A172 (cell line): ENCODE results near the gene UGT2A1. TPM values are rescaled to one million over a fixed set of nuclear protein-coding genes. Genes with fewer than 3 reads are reported as not detected.
"Not testable (repeated sequence)": the region's sequence is repeated elsewhere in the genome, so short reads cannot be mapped to it uniquely, and the experiment has no call there.

Source experiments
- DNase-seq: peaks from one replicate; pipeline ENCODE4 v3.0.0-alpha.2; 2015; ENCODE audit warnings: low spot score
- total RNA-seq: library from RNA; depleted of rRNA; stranded (reverse); fragments of >200 nt; shearing (Covaris generic); gene quantifications from 2 replicates; pipeline ENCODE4 v1.2.3, GENCODE V29; 2014; rRNA removed

Gene UGT2A1
- not detected in 2 replicates for total RNA-seq

DNA sequence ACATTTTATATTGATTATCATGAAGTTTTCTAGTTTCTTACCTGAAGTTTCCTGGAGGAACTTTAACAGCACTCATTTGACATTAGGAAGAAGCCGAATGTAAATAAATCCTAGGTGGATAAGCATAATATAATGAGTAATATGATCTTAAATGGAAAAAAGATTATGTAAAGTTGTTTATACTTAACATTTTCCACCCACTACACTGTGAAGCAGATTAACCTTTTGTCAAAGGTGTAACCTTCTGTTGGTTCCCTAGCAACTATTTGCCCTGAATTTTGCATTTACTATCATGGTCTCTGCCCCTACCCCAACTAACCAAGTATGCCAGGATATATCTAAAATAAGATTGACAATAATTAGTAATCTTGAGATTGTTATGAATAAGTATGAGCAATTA lies at the start of gene UGT2A1:
Gene UGT2A1, minus strand, starts transcription at position 101 of the 400 bp plus-strand sequence. CDS start 5,603 bp downstream, outside the sequence.
- DNase-seq, result no peak

DNA sequence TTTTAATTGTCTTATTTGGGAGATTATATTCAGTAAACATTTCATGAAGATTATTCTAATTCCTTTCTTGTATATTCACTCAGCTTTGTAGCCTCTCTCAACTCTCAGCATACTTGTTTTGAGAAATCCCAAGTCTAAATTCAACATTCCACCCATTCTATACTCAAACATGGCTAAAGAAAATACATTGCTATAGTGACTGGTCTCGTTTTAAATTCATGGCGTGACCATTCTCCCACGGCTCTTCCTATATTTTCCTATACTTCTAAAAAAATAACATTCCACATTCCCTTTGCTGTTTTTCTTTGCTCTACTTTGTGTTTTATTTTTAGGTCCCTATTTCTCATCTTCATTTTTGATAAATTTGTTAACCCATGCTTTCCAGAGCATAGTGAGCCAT lies 49.2 kb upstream of the UGT2A1 start:
- DNase-seq, result no peak

DNA sequence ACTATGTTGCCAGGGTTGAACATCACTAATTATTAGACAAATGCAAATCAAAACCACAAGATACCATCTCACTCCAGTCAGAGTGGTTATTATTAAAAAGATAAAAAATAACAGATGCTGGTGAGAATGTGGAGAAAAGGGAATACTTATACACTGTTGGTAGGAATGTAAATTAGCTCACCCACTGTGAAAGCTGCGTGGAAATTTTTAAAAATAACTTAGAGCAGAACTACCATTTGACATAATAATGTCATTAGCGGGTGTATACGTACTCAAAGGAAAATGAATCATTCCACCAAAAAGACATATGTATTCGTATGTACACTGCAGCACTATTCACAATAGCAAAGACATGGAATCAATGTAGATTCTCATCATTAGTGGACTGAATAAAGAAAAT lies 48.6 kb upstream of the UGT2A1 start:
- no peak for DNase-seq

GRCh38 chr4:69697536-69698242 lies 44.6 kb upstream of the UGT2A1 start:
- DNase-seq, result no peak

DNA sequence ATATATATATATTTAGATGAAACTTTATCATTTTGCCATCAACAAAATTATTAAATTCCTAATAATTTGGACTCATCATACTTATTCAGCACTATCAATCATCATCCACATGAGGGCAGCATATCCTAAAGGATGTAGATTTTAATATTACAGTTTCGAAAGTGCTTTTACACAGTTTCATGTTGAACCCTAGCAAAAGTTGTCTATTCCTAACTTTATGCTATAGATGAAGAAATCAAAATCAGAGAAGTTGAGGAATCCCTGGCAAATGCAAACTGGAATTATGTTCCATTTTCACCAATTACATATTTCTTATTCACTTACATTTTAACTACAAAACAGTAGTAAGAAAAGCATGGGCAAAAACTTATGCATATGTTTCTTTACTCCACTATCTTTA lies 36.6 kb upstream of the UGT2A1 start:
- peak; percentile 10 for DNase-seq

DNA sequence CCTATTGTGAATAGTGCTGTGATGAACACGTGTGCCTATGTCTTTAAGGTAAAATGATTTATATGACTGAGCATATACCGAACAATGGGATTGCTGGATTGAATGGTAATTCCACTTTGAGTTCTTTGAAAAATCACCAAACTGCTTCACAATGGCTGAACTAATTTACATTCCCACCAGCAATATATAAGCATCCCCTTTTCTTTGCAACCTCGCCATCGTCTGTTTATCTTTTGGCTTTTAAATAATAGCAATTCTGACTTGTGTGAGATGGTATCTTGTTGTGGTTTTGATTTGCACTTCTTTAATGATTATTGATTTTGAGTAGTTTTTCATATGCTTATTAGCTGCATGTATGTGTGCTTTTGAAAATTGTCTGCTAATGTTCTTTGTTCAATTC lies 31.8 kb upstream of the UGT2A1 start:
- DNase-seq, result no peak

DNA sequence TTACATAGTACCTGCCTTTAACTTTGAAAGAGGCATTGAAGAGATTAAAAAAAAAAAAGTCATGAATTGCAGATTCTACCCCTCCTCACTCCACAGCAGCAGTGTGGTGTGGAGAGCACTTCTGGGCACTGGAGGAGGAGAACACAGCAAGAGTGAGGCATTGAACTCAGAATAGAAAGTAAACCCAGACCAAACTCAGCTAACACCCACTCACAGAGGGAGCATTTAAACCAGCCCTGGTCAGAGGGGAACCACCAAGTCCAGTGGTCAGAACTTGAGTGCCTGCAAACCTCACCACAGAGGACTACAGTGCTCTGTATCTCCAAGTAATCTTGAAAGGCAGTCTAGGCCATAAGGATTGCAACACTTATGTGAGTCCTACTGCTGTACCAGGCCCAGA lies 15.6 kb upstream of the UGT2A1 start:
- DNase-seq, result no peak

GRCh38 chr4:69664009-69664408 lies 11.0 kb upstream of the UGT2A1 start:
- DNase-seq, result not testable (repeated sequence)

- DNase-seq, result not testable (repeated sequence)
Measured at GRCh38 chr4:69661130-69661803, 8.2 kb upstream of the UGT2A1 start.

DNA sequence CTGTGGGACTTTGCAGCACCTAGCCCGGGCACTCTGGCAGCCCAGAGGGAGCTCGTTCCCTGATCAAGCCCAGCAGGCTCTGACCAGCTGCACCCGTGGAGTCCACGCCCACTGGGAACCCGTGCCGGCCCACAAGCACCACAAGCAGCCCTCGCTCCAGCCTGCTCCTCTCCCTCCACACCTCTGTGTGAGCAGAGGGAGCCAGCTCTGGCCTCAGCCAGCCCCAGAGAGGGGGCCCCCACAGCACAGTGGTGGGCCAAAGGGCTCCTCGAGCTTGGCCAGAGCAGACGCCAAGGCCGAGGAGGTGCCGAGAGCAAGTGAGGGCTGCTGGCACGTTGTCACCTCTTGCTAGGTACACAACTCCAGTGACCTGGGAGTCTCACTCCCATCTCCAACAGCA lies 5.1 kb upstream of the UGT2A1 start:
- DNase-seq, result no peak

DNA sequence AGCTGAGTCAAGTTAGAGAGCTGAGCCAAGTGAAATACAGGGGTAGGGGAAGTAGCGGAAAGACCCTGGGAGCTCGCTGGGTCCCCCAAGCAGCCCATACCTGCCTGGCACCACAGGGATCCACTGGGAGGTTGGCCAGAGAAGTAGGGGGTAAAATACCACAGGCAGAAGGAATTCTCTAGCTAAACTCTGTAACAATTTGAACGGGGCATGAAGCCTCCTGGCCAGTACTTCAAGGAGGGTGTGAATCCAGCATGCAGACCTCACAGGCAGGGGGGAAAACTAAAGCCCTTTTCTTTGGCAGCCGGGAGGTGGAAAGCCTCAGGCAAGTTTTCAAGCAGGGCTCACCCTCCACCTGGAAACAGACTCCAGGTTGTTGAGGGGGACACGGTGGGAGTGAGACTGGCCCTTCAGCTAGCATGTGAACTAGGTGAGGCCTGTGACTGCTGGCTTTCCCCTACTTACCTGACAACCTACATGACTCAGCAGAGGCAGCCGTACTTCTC lies 3.7 kb upstream of the UGT2A1 start:
- DNase-seq, result no peak

GRCh38 chr4:69650872-69651271 lies 2.2 kb downstream of the UGT2A1 start:
- no peak for DNase-seq

DNA sequence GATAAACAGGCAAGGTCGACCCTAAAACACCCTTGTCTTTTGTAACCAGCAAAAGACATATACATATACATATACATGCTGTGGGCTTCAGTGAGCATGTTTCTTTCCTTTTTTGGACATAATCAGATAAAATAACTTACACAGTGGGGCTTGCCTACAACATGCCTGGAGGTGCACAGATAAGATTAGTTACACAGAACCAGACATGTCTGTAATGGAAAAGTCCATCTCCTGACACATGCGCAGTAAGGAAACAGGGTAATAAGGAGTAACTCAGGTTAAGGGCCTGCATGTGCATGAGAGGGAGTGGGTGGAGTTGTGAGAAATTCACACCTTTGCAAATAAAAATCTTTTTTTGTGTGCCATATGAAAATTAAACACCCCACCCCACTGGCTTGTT lies 3.4 kb downstream of the UGT2A1 start:
- no peak for DNase-seq

DNA sequence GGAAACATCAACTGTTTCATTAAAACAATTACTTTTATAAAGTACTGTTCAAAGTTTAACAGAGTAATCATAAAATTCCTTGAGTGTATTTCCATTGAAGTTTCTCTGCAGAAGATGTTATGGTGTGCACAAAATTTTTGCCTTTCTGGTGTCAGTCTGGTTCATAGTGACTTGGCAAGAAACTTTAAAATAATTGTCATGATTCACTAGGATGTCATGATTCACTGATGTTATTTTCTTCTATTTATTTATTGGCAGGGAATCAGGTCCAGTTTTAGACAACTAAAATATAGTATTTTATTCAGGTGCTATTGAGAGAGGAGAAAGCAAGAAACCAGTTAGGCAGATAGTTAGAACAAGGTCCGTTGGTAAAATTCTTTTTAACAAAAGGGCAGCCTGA lies 3.8 kb downstream of the UGT2A1 start:
- DNase-seq, result no peak

- no peak for DNase-seq
Measured at GRCh38 chr4:69642961-69643360, 10.1 kb downstream of the UGT2A1 start.

GRCh38 chr4:69640289-69640688 lies 12.8 kb downstream of the UGT2A1 start:
- DNase-seq, result no peak

- DNase-seq, result no peak
Measured at GRCh38 chr4:69639542-69639941, 13.5 kb downstream of the UGT2A1 start, which contains the start of gene UGT2A2. Gene UGT2A2, minus strand, starts transcription at chr4:69639642. Its CDS starts 2 bp downstream, at chr4:69639640.

- peak; percentile 18 for DNase-seq
Measured at GRCh38 chr4:69617083-69617694, 35.9 kb downstream of the UGT2A1 start.

DNA sequence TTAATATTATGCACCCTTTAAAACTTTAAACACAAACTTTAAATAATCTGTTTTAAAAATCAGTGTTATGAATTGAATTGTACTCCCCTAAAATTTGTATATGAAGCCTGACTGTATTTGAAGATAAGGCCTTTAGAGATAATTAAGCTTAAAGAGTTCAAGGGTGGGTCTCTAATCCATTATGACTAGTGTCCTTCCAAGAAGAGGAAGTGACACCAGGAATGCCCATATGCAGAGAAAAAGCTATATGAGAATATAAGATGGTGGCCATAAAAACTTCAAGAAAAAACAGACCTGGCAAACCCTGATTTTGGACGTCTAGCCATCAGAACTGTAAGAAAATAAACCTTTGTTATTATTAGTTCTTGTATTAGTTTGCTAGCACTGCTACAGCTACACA lies 42.6 kb downstream of the UGT2A1 start:
- no peak for DNase-seq

- DNase-seq, result no peak
Measured at GRCh38 chr4:69601065-69601464, 52.0 kb downstream of the UGT2A1 start.

GRCh38 chr4:69600013-69600412 lies 53.0 kb downstream of the UGT2A1 start:
- DNase-seq, result no peak

DNA sequence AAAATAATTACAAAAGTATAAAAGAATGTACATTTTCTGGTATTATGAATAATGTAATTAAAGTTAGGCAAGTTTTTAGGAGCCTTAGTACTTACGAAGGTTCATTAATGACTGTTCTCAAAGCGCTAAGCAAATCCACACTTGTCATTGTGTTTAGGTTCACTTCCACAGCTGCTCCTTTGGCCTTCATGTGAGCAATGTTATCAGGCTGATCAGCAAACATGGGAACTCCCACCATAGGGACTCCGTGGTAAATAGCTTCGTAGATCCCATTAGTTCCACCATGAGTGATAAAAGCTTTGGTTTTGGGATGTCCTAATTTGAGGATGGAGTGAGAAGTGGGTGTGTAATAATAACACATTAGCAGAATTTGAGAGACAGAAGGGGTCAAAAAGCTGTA lies 58.7 kb downstream of the UGT2A1 start:
- no peak for DNase-seq

- DNase-seq, result no peak
Measured at GRCh38 chr4:69591364-69591763, 61.7 kb downstream of the UGT2A1 start.
